Activated naive CD8-positive, alpha-beta T cell treated with anti-CD3 and anti-CD28 coated beads, Interleukin-2, amount 10 ng/mL, durations not matched to agents 7 days and 5 days (primary cell): ENCODE measurements around the gene TMED8. TPM values are rescaled to one million over a fixed set of nuclear protein-coding genes. Genes with fewer than 3 reads are reported as not detected.

ENCODE experiments used
- ATAC-seq: fragments of 150-1000 bp; cut with Tn5 transposase; one replicate; pipeline ENCODE4 v1.10.0; 2021; ENCODE audit warnings: low read depth, moderate library complexity
- POLR2A ChIA-PET: fragments of 350-600 bp; sonication (Branson Sonifier 250); formaldehyde crosslinking; loops from one replicate; lab custom pipeline; 2021; ENCODE audit warnings: antibody characterized with exemption; lab: Charles Lee
- DNase-seq: peaks from one replicate; pipeline ENCODE4 v3.0.0; 2021
- H3K27ac Mint-ChIP-seq: one replicate; pipeline ENCODE4 v1.8.0; 2022; ENCODE audit warnings: mild to moderate bottlenecking, mixed read lengths
- H3K27me3 Mint-ChIP-seq: one replicate; pipeline ENCODE4 v1.8.0; 2022; ENCODE audit warnings: mild to moderate bottlenecking, moderate library complexity, mixed read lengths
- H3K36me3 Mint-ChIP-seq: one replicate; pipeline ENCODE4 v1.8.0; 2021; ENCODE audit warnings: mild to moderate bottlenecking, mixed read lengths
- H3K4me1 Mint-ChIP-seq: one replicate; pipeline ENCODE4 v1.8.0; 2021; ENCODE audit warnings: mixed read lengths
- H3K4me3 Mint-ChIP-seq: one replicate; pipeline ENCODE4 v1.8.0; 2022; ENCODE audit warnings: mild to moderate bottlenecking, moderate library complexity, mixed read lengths
- H3K9me3 Mint-ChIP-seq: one replicate; pipeline ENCODE4 v1.8.0; 2021; ENCODE audit warnings: mixed read lengths
- total RNA-seq, 2 experiments: library from RNA; stranded (reverse); gene quantifications; one replicate each; pipeline ENCODE4 v1.2.3, GENCODE V29; 2021

Gene TMED8
- total RNA-seq, 2 experiments from 2014 or later = 14.9 to 15.2 TPM

- DNase-seq = no peak
- peaks cover 3% of the 10 kb centered on the region for H3K4me1 Mint-ChIP-seq
- H3K27me3 Mint-ChIP-seq = no peaks in the 10 kb centered on the region
- peaks cover 1% of the 10 kb centered on the region for H3K36me3 Mint-ChIP-seq
- no peaks in the 10 kb centered on the region for H3K9me3 Mint-ChIP-seq
- no peak overlapping the region for H3K27ac Mint-ChIP-seq
- POLR2A ChIA-PET = no interaction called here
- no peak for ATAC-seq
- no peak overlapping the region for H3K4me3 Mint-ChIP-seq
Measured at GRCh38 chr14:77314043-77314442, 62.9 kb downstream of the TMED8 start.

GRCh38 chr14:77313371-77313770 lies 63.5 kb downstream of the TMED8 start:
- H3K27me3 Mint-ChIP-seq = no peaks in the 10 kb centered on the region
- H3K4me1 Mint-ChIP-seq = peaks cover 5% of the 10 kb centered on the region

GRCh38 chr14:77311217-77311616 lies 65.7 kb downstream of the TMED8 start:
- Mint-ChIP-seq H3K4me1 (peaks cover 5% of the 10 kb centered on the region), H3K27me3 (no peaks in the 10 kb centered on the region), H3K27ac (no peak overlapping the region), H3K9me3 (no peaks in the 10 kb centered on the region), H3K36me3 (peaks cover 1% of the 10 kb centered on the region), H3K4me3 (no peak overlapping the region)
- POLR2A ChIA-PET = no interaction called here
- ATAC-seq (no peak), DNase-seq (no peak)

More at GRCh38 chr14:77313371-77313770, 63.5 kb downstream of the TMED8 start:
- H3K36me3 Mint-ChIP-seq = peaks cover 1% of the 10 kb centered on the region
- H3K27ac Mint-ChIP-seq = no peak overlapping the region
- no peaks in the 10 kb centered on the region for H3K9me3 Mint-ChIP-seq
- H3K4me3 Mint-ChIP-seq = no peak overlapping the region
- POLR2A ChIA-PET = no interaction called here
- ATAC-seq = no peak
- DNase-seq = no peak

GRCh38 chr14:77310026-77310425 lies 66.9 kb downstream of the TMED8 start:
- peaks cover 1% of the 10 kb centered on the region for H3K36me3 Mint-ChIP-seq
- H3K27me3 Mint-ChIP-seq = no peaks in the 10 kb centered on the region
- no peaks in the 10 kb centered on the region for H3K9me3 Mint-ChIP-seq
- H3K4me1 Mint-ChIP-seq = peaks cover 5% of the 10 kb centered on the region
- no peak overlapping the region for H3K4me3 Mint-ChIP-seq
- no peak overlapping the region for H3K27ac Mint-ChIP-seq
- POLR2A ChIA-PET = no interaction called here
- DNase-seq (no peak), ATAC-seq (no peak)

- Mint-ChIP-seq H3K27ac (peak overlapping the region; percentile 24), H3K4me3 (no peak overlapping the region), H3K27me3 (no peaks in the 10 kb centered on the region), H3K36me3 (peaks cover 1% of the 10 kb centered on the region), H3K4me1 (peaks cover 5% of the 10 kb centered on the region), H3K9me3 (no peaks in the 10 kb centered on the region)
- ATAC-seq (no peak), DNase-seq (no peak)
- POLR2A ChIA-PET = interaction anchor here (1.2 kb wide), 1 partner anchor 12 kb away, joined by 3 read pairs; the partner anchor contains the start of genes GSTZ1 and POMT2
Measured at GRCh38 chr14:77309131-77309530, 67.8 kb downstream of the TMED8 start.

GRCh38 chr14:77306851-77307496 lies 69.9 kb downstream of the TMED8 start:
- no peaks in the 10 kb centered on the region for H3K27me3 Mint-ChIP-seq
- POLR2A ChIA-PET = interaction anchor here (1.0 kb wide), 1 partner anchor 9 kb away, joined by 3 read pairs; no protein-coding TSS in a partner anchor
- peaks cover 1% of the 10 kb centered on the region for H3K36me3 Mint-ChIP-seq
- peaks cover 13% of the 10 kb centered on the region for H3K4me1 Mint-ChIP-seq
- ATAC-seq = no peak
- DNase-seq = no peak
- H3K4me3 Mint-ChIP-seq = no peak overlapping the region
- H3K9me3 Mint-ChIP-seq = no peaks in the 10 kb centered on the region
- H3K27ac Mint-ChIP-seq = no peak overlapping the region

GRCh38 chr14:77306416-77306815 lies 70.5 kb downstream of the TMED8 start:
- Mint-ChIP-seq H3K27ac (no peak overlapping the region), H3K36me3 (peaks cover 1% of the 10 kb centered on the region), H3K4me1 (peaks cover 13% of the 10 kb centered on the region), H3K4me3 (no peak overlapping the region), H3K27me3 (no peaks in the 10 kb centered on the region), H3K9me3 (no peaks in the 10 kb centered on the region)
- ATAC-seq = no peak
- DNase-seq = no peak
- POLR2A ChIA-PET = no interaction called here

- no peak overlapping the region for H3K4me3 Mint-ChIP-seq
- no peaks in the 10 kb centered on the region for H3K9me3 Mint-ChIP-seq
- H3K36me3 Mint-ChIP-seq = peaks cover 1% of the 10 kb centered on the region
- POLR2A ChIA-PET = no interaction called here
- peaks cover 13% of the 10 kb centered on the region for H3K4me1 Mint-ChIP-seq
- H3K27ac Mint-ChIP-seq = no peak overlapping the region
- H3K27me3 Mint-ChIP-seq = no peaks in the 10 kb centered on the region
- no peak for DNase-seq
- ATAC-seq = no peak
Measured at GRCh38 chr14:77305696-77306095, 71.2 kb downstream of the TMED8 start.

- Mint-ChIP-seq H3K4me3 (no peak overlapping the region), H3K9me3 (no peaks in the 10 kb centered on the region), H3K27ac (peak overlapping the region; percentile 17), H3K27me3 (no peaks in the 10 kb centered on the region), H3K4me1 (peaks cover 8% of the 10 kb centered on the region), H3K36me3 (no peaks in the 10 kb centered on the region)
- DNase-seq = no peak
- POLR2A ChIA-PET = interaction anchor here (2.4 kb wide), 1 partner anchor 13 kb away, joined by 7 read pairs; no protein-coding TSS in a partner anchor
- ATAC-seq = peak; percentile 38
Measured at GRCh38 chr14:77303417-77304156, 73.3 kb downstream of the TMED8 start.

GRCh38 chr14:77302926-77303325 lies 74.0 kb downstream of the TMED8 start:
- Mint-ChIP-seq H3K36me3 (no peaks in the 10 kb centered on the region), H3K4me3 (no peak overlapping the region), H3K9me3 (no peaks in the 10 kb centered on the region), H3K27ac (no peak overlapping the region), H3K27me3 (no peaks in the 10 kb centered on the region), H3K4me1 (peaks cover 8% of the 10 kb centered on the region)
- DNase-seq (no peak), ATAC-seq (peak; percentile 87)
- POLR2A ChIA-PET = interaction anchor here (2.4 kb wide), 1 partner anchor 13 kb away, joined by 7 read pairs; no protein-coding TSS in a partner anchor

- Mint-ChIP-seq H3K9me3 (no peaks in the 10 kb centered on the region), H3K27ac (no peak overlapping the region), H3K4me1 (peaks cover 8% of the 10 kb centered on the region), H3K27me3 (no peaks in the 10 kb centered on the region), H3K36me3 (no peaks in the 10 kb centered on the region), H3K4me3 (no peak overlapping the region)
- no peak for ATAC-seq
- POLR2A ChIA-PET = no interaction called here
- peak; percentile 54 for DNase-seq
Measured at GRCh38 chr14:77301103-77301502, 75.8 kb downstream of the TMED8 start.

GRCh38 chr14:77299771-77300170 lies 77.1 kb downstream of the TMED8 start:
- Mint-ChIP-seq H3K27ac (no peak overlapping the region), H3K27me3 (no peaks in the 10 kb centered on the region), H3K36me3 (no peaks in the 10 kb centered on the region), H3K9me3 (no peaks in the 10 kb centered on the region), H3K4me1 (peaks cover 8% of the 10 kb centered on the region), H3K4me3 (no peak overlapping the region)
- ATAC-seq = no peak
- POLR2A ChIA-PET = no interaction called here
- no peak for DNase-seq

- DNase-seq (no peak), ATAC-seq (no peak)
- no peaks in the 10 kb centered on the region for H3K36me3 Mint-ChIP-seq
- no peak overlapping the region for H3K27ac Mint-ChIP-seq
- POLR2A ChIA-PET = no interaction called here
- H3K9me3 Mint-ChIP-seq = no peaks in the 10 kb centered on the region
- no peaks in the 10 kb centered on the region for H3K27me3 Mint-ChIP-seq
- no peak overlapping the region for H3K4me3 Mint-ChIP-seq
- no peaks in the 10 kb centered on the region for H3K4me1 Mint-ChIP-seq
Measured at GRCh38 chr14:77296906-77297305, 80.0 kb downstream of the TMED8 start.

- Mint-ChIP-seq H3K4me1 (no peaks in the 10 kb centered on the region), H3K4me3 (no peak overlapping the region), H3K27me3 (no peaks in the 10 kb centered on the region), H3K27ac (no peak overlapping the region), H3K36me3 (no peaks in the 10 kb centered on the region), H3K9me3 (no peaks in the 10 kb centered on the region)
- ATAC-seq (no peak), DNase-seq (no peak)
- POLR2A ChIA-PET = no interaction called here
Measured at GRCh38 chr14:77296155-77296554, 80.7 kb downstream of the TMED8 start.
